M059J (cell line): ENCODE data around the gene CSNK1D. TPM values are rescaled to one million over a fixed set of nuclear protein-coding genes. Genes with fewer than 3 reads are reported as not detected.
A peak's percentile ranks its signal among the peaks of the same experiment; 100 is the strongest.

Source experiments
- DNase-seq: peaks from one replicate; pipeline ENCODE4 v3.0.0-alpha.2; 2012; ENCODE audit warnings: low read depth
- total RNA-seq: library from RNA; depleted of rRNA; stranded (reverse); fragments of >200 nt; shearing (Covaris generic); gene quantifications from 2 replicates; pipeline ENCODE4 v1.2.3, GENCODE V29; 2014; rRNA removed

Gene CSNK1D
- total RNA-seq: 41.6 and 43.7 TPM in 2 replicates

GRCh38 chr17:82273327-82274133, at the start of gene CSNK1D:
Gene CSNK1D (minus strand): TSS chr17:82273700. CDS start chr17:82273381, 319 bp downstream.
- peak; percentile 78 for DNase-seq

- DNase-seq: no peak
Measured at GRCh38 chr17:82322526-82323453, 49.3 kb upstream of the CSNK1D start.

- no peak for DNase-seq
Measured at GRCh38 chr17:82321947-82322466, 48.5 kb upstream of the CSNK1D start.

GRCh38 chr17:82320956-82321927, 47.7 kb upstream of the CSNK1D start:
- no peak for DNase-seq

- DNase-seq: no peak
Measured at GRCh38 chr17:82320140-82320840, 46.8 kb upstream of the CSNK1D start.

- DNase-seq: no peak
Measured at GRCh38 chr17:82319619-82320062, 46.1 kb upstream of the CSNK1D start.

GRCh38 chr17:82318772-82319606, 45.5 kb upstream of the CSNK1D start:
- DNase-seq: no peak

- DNase-seq: no peak
Measured at GRCh38 chr17:82318169-82318498, 44.6 kb upstream of the CSNK1D start.

GRCh38 chr17:82317394-82318168, 44.1 kb upstream of the CSNK1D start, which contains the start of gene CD7:
Gene CD7 (minus strand): TSS chr17:82317608. CDS start chr17:82317495, 113 bp downstream.
- DNase-seq: no peak

- DNase-seq: no peak
Measured at GRCh38 chr17:82316651-82317393, 43.3 kb upstream of the CSNK1D start.

GRCh38 chr17:82315703-82316358, 42.3 kb upstream of the CSNK1D start:
- DNase-seq: no peak

- no peak for DNase-seq
Measured at GRCh38 chr17:82314727-82315605, 41.5 kb upstream of the CSNK1D start.

- no peak for DNase-seq
Measured at GRCh38 chr17:82314012-82314726, 40.7 kb upstream of the CSNK1D start.

GRCh38 chr17:82313195-82314011, 39.9 kb upstream of the CSNK1D start:
- no peak for DNase-seq

- DNase-seq: no peak
Measured at GRCh38 chr17:82311971-82312370, 38.5 kb upstream of the CSNK1D start.
